ENCODE measurements around the gene EDEM3. TPM values are rescaled to one million over a fixed set of nuclear protein-coding genes. Genes with fewer than 3 reads are reported as not detected.

EDEM3 gene
- total RNA-seq, 4 donors from 2014 or later: 22.8 to 34.7 (median 31.3) TPM

DNA sequence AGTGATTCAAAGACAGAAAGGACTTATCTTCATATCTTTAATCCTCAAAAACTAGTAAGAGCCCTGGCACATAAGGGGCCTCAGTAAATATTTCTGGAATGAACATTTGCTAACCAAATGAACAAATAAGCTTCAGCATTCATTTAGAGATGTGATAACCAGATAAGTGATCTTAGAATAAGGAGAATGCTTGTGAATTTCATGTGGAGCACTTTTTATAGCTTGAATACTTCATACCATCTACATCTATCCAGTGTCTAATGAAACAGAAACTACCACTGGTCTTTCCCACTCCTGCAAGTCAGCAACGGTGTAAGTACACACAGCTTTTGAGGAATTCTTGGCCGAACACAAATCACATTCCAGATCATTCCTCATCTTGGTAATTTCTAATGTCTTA lies 38.5 kb downstream of the EDEM3 start:
- peaks cover 13 to 99% of the 10 kb centered on the region in 2 donors for H3K36me3 ChIP-seq
- H3K27me3 ChIP-seq: no peaks in the 10 kb centered on the region
- 65 to 85% methylated on average over 2 of the region's 2 CpGs for WGBS, 2 donors (ENCODE audit: low coverage in 1 of 2)
- H3K4me3 ChIP-seq: no peak overlapping the region
- no peaks in the 10 kb centered on the region for H3K4me1 ChIP-seq
- no peak overlapping the region for H3K27ac ChIP-seq
- no peaks in the 10 kb centered on the region for H3K9me3 ChIP-seq
- no peak for ATAC-seq
- TF ChIP-seq POLR2A (IDR thresholded peaks at IDR 0.05): no peak
- TF ChIP-seq POLR2AphosphoS5 (IDR thresholded peaks at IDR 0.05): no peak
- no peak for TF ChIP-seq CTCF (IDR thresholded peaks at IDR 0.05)
- TF ChIP-seq EP300 (IDR thresholded peaks at IDR 0.05): no peak

- no peak for ATAC-seq
These were observed 45.2 kb downstream of the EDEM3 start for GRCh38 chr1:184709418-184709817.

GRCh38 chr1:184708084-184708676 lies 46.5 kb downstream of the EDEM3 start:
- H3K4me1 ChIP-seq: no peaks in the 10 kb centered on the region
- H3K4me3 ChIP-seq: no peak overlapping the region
- no peak for ATAC-seq
- no peaks in the 10 kb centered on the region for H3K9me3 ChIP-seq
- TF ChIP-seq CTCF (IDR thresholded peaks at IDR 0.05) (no peak), EP300 (IDR thresholded peaks at IDR 0.05) (no peak), POLR2A (IDR thresholded peaks at IDR 0.05) (no peak), POLR2AphosphoS5 (IDR thresholded peaks at IDR 0.05) (no peak)
- WGBS, 2 donors (ENCODE audit: low coverage in 1 of 2): 56 to 82% methylated on average over 4 to 6 of the region's 6 CpGs
- H3K27ac ChIP-seq: no peak overlapping the region
- H3K27me3 ChIP-seq: no peaks in the 10 kb centered on the region
- H3K36me3 ChIP-seq: peaks cover 11 to 93% of the 10 kb centered on the region in 2 donors

More at GRCh38 chr1:184709418-184709817, 45.2 kb downstream of the EDEM3 start:
- H3K4me1 ChIP-seq: no peaks in the 10 kb centered on the region
- H3K27ac ChIP-seq: no peak overlapping the region
- H3K4me3 ChIP-seq: no peak overlapping the region
- no peak for TF ChIP-seq CTCF (IDR thresholded peaks at IDR 0.05)
- no peak for TF ChIP-seq POLR2A (IDR thresholded peaks at IDR 0.05)
- TF ChIP-seq EP300 (IDR thresholded peaks at IDR 0.05): no peak
- no peak for TF ChIP-seq POLR2AphosphoS5 (IDR thresholded peaks at IDR 0.05)
- no peaks in the 10 kb centered on the region for H3K27me3 ChIP-seq
- H3K9me3 ChIP-seq: no peaks in the 10 kb centered on the region
- H3K36me3 ChIP-seq: peaks cover 12 to 99% of the 10 kb centered on the region in 2 donors

GRCh38 chr1:184705271-184705670 lies 49.4 kb downstream of the EDEM3 start:
- Histone ChIP-seq H3K4me3 (no peak overlapping the region), H3K27me3 (no peaks in the 10 kb centered on the region), H3K36me3 (peaks cover 3 to 93% of the 10 kb centered on the region in 2 donors), H3K27ac (no peak overlapping the region), H3K9me3 (no peaks in the 10 kb centered on the region), H3K4me1 (no peaks in the 10 kb centered on the region)
- ATAC-seq: no peak
- WGBS, 2 donors (ENCODE audit: low coverage in 1 of 2): 90 to 92% methylated on average over 1 of the region's 1 CpG
- TF ChIP-seq POLR2A (IDR thresholded peaks at IDR 0.05) (no peak), EP300 (IDR thresholded peaks at IDR 0.05) (no peak), POLR2AphosphoS5 (IDR thresholded peaks at IDR 0.05) (no peak), CTCF (IDR thresholded peaks at IDR 0.05) (no peak)

- no peak for ATAC-seq
- no peaks in the 10 kb centered on the region for H3K27me3 ChIP-seq
- H3K36me3 ChIP-seq: peaks cover 2 to 63% of the 10 kb centered on the region in 2 donors
- H3K27ac ChIP-seq: no peak overlapping the region
- no peaks in the 10 kb centered on the region for H3K9me3 ChIP-seq
- no peak for TF ChIP-seq POLR2A (IDR thresholded peaks at IDR 0.05)
- no peak for TF ChIP-seq CTCF (IDR thresholded peaks at IDR 0.05)
- no peak for TF ChIP-seq EP300 (IDR thresholded peaks at IDR 0.05)
- no peak for TF ChIP-seq POLR2AphosphoS5 (IDR thresholded peaks at IDR 0.05)
- no peak overlapping the region for H3K4me3 ChIP-seq
- H3K4me1 ChIP-seq: no peaks in the 10 kb centered on the region
- 68 to 90% methylated on average over 1 of the region's 1 CpG for WGBS, 2 donors (ENCODE audit: low coverage in 1 of 2)
These were observed 52.8 kb downstream of the EDEM3 start for GRCh38 chr1:184701816-184702215.

Data from gastroesophageal sphincter (tissue), 4 donors.